Suprapubic skin (tissue), 3 donors: ENCODE results near the gene CERS1.

Experiments
- CTCF ChIP-seq, 2 donors: fragments of 200-600 bp in 1 of 2; fragments of 450-650 bp in 1 of 2; sonication (generic) in 1 of 2; IDR thresholded peaks; one replicate each; pipeline ENCODE4 v1.5.1; 2016 to 2019; ENCODE audit warnings: antibody characterized with exemption in 2 of 2, mild to moderate bottlenecking in 1 of 2, moderate library complexity in 1 of 2
- POLR2A ChIP-seq, 2 donors: fragments of 450-650 bp; IDR thresholded peaks; one replicate each; pipeline ENCODE4 v1.6.1; 2017; ENCODE audit warnings: antibody characterized with exemption in 2 of 2, mild to moderate bottlenecking in 2 of 2, moderate library complexity in 2 of 2

DNA sequence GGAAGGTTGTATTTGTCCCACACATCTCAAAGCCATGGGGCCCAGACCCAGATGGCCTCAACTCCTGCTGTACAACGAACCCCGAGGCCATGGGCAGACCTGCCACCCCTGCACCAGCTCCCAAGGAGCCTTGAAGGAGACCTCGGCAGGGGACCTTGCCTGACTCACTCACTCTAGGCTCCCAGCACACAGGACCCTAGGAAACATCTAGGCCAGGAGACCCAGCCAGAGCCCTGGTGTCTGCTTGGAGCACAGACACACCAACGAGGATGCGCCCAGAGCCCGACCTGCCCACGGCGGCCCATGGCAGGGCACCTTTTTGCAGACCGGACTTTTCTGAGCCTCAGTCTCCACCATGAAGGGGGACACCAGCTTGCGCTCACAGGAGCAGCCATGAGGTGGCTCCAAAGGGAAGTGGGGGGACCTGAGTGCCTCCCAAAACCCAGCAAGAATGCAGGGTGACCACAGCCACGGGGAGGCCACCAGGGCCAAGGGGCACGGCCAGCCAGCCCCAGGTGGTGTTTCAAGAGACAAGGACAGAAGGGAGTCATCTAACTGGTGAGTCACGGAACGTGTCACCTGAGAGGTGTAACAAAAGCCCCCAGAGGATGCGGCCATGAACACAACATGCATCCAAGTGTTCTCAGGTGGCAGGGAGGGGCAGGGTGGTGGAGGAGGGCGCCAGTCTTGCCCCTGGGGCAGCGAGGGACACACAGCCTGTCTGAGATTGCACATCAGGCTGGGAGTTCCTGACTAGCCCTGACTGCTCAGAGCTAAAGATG lies 4.9 kb upstream of the CERS1 start:
- TF ChIP-seq CTCF (IDR thresholded peaks at IDR 0.05) (no peak), POLR2A (IDR thresholded peaks at IDR 0.05) (no peak)
